ENCODE measurements around the gene MYBPC3. TPM values are rescaled to one million over a fixed set of nuclear protein-coding genes. Genes with fewer than 3 reads are reported as not detected.

Gene MYBPC3
- total and polyA plus RNA-seq, 2 experiments from 2014 or later = not detected

GRCh38 chr11:47289856-47290255 is 62.6 kb downstream of the MYBPC3 start:
- no peaks in the 10 kb centered on the region for H3K4me1 ChIP-seq (ENCODE audit: insufficient read depth)
- peaks cover 10% of the 10 kb centered on the region for H4K20me1 ChIP-seq (replicated peaks; ENCODE audit: insufficient read depth)
- H3K36me3 Mint-ChIP-seq (ENCODE audit: low read depth) = peaks cover 73% of the 10 kb centered on the region
- H3K4me3 ChIP-seq = no peak overlapping the region
- no peaks in the 10 kb centered on the region for H3K9me3 Mint-ChIP-seq
- ATAC-seq = no peak
- H3K27me3 Mint-ChIP-seq (ENCODE audit: insufficient read depth, low read depth, poor library complexity) = peaks cover 2% of the 10 kb centered on the region
- no peaks in the 10 kb centered on the region; the same call in 2 of the 3 replicates for H3K4me1 Mint-ChIP-seq
- H3F3A ChIP-seq (replicated peaks; ENCODE audit: low read depth) = no peaks in the 10 kb centered on the region
- TF ChIP-seq, protein P1, sequence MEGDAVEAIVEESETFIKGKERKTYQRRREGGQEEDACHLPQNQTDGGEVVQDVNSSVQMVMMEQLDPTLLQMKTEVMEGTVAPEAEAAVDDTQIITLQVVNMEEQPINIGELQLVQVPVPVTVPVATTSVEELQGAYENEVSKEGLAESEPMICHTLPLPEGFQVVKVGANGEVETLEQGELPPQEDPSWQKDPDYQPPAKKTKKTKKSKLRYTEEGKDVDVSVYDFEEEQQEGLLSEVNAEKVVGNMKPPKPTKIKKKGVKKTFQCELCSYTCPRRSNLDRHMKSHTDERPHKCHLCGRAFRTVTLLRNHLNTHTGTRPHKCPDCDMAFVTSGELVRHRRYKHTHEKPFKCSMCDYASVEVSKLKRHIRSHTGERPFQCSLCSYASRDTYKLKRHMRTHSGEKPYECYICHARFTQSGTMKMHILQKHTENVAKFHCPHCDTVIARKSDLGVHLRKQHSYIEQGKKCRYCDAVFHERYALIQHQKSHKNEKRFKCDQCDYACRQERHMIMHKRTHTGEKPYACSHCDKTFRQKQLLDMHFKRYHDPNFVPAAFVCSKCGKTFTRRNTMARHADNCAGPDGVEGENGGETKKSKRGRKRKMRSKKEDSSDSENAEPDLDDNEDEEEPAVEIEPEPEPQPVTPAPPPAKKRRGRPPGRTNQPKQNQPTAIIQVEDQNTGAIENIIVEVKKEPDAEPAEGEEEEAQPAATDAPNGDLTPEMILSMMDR (conservative IDR thresholded peaks at IDR 0.05; ENCODE audit: low read depth in 2 of 2) = no peak
- TF ChIP-seq ZNF462 (CRISPR knock-in tag; IDR thresholded peaks at IDR 0.05) (no peak), EZH2phosphoT487 (IDR thresholded peaks at IDR 0.05; ENCODE audit: unreplicated experiment) (no peak), EZH2 (IDR thresholded peaks at IDR 0.05; ENCODE audit: low read depth, unreplicated experiment) (no peak), CREB1 (CRISPR knock-in tag; IDR thresholded peaks at IDR 0.05; ENCODE audit: low read depth) (no peak), ZNF114 (CRISPR knock-in tag; IDR thresholded peaks at IDR 0.05) (no peak), REST (IDR thresholded peaks at IDR 0.05; ENCODE audit: unreplicated experiment) (no peak), POLR2AphosphoS5 (IDR thresholded peaks at IDR 0.05; ENCODE audit: low read depth) (no peak), JUNB (IDR thresholded peaks at IDR 0.05; ENCODE audit: unreplicated experiment) (no peak)
- TF ChIP-seq, protein P2, sequence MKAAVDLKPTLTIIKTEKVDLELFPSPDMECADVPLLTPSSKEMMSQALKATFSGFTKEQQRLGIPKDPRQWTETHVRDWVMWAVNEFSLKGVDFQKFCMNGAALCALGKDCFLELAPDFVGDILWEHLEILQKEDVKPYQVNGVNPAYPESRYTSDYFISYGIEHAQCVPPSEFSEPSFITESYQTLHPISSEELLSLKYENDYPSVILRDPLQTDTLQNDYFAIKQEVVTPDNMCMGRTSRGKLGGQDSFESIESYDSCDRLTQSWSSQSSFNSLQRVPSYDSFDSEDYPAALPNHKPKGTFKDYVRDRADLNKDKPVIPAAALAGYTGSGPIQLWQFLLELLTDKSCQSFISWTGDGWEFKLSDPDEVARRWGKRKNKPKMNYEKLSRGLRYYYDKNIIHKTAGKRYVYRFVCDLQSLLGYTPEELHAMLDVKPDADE (IDR thresholded peaks at IDR 0.05) = no peak
- no peak overlapping the region for H2AFZ ChIP-seq
- H3K9me2 ChIP-seq (ENCODE audit: insufficient read depth) = no peaks in the 10 kb centered on the region
- no peaks in the 10 kb centered on the region for H3K27me3 ChIP-seq (ENCODE audit: insufficient read depth)
- no peak for DNase-seq (ENCODE audit: low spot score)
- H3K27ac ChIP-seq (ENCODE audit: low read depth) = no peak overlapping the region
- H3K4me3 Mint-ChIP-seq = no peak overlapping the region
- H3K79me2 ChIP-seq (replicated peaks; ENCODE audit: insufficient read depth) = no peaks in the 10 kb centered on the region
- H3K36me3 ChIP-seq (ENCODE audit: insufficient read depth) = peaks cover 26% of the 10 kb centered on the region
- H3K4me2 ChIP-seq = no peak overlapping the region
- H3K27ac Mint-ChIP-seq = no peak overlapping the region

All from GM23338 (cell line).